Fibroblast of lung (primary cell): Measurements from ENCODE around the gene C20orf141. TPM values are rescaled to one million over a fixed set of nuclear protein-coding genes. Genes with fewer than 3 reads are reported as not detected.
A peak's percentile ranks its signal among the peaks of the same experiment; 100 is the strongest.

Experiments
- DNase-seq, 2 donors: peaks; one replicate each; pipeline versions ENCODE4 v3.0.0 to v3.0.0-alpha.2; 2010; ENCODE audit warnings: low read depth in 2 of 2
- H2AFZ ChIP-seq: 2 replicates; pipeline ENCODE4 v1.5.1; 2012; ENCODE audit warnings: low read length, control low read depth, inconsistent platforms
- H3K27ac ChIP-seq: 2 replicates; pipeline ENCODE4 v1.5.1; 2011; ENCODE audit warnings: low read length, control low read depth; ENCODE audit not compliant: insufficient read depth
- H3K27me3 ChIP-seq: 2 replicates; pipeline ENCODE4 v1.5.1; 2011; ENCODE audit warnings: mild to moderate bottlenecking, low read length; ENCODE audit not compliant: control insufficient read depth, insufficient read depth
- H3K36me3 ChIP-seq: 2 replicates; pipeline ENCODE4 v1.5.1; 2011; ENCODE audit warnings: low read length; ENCODE audit not compliant: control insufficient read depth, insufficient read depth
- H3K4me1 ChIP-seq: 2 replicates; pipeline ENCODE4 v1.5.1; 2011; ENCODE audit warnings: low read length; ENCODE audit not compliant: control insufficient read depth, insufficient read depth; ENCODE audit errors: extremely low read depth
- H3K4me2 ChIP-seq: 2 replicates; pipeline ENCODE4 v1.5.1; 2011; ENCODE audit warnings: low read length, control low read depth; ENCODE audit not compliant: insufficient read depth; ENCODE audit errors: extremely low read depth
- H3K4me3 ChIP-seq, 4 experiments: fragments of 200-600 bp in 1 of 4; sonication (generic) in 1 of 4; replicated peaks in 1 of 4; 2 replicates each; pipeline ENCODE4 v1.5.1; 2011 to 2016; ENCODE audit warnings: low read length in 4 of 4, low read depth in 3 of 4, mild to moderate bottlenecking in 3 of 4, control low read depth in 2 of 4, inconsistent platforms in 1 of 4, mixed read lengths in 1 of 4; ENCODE audit not compliant: insufficient read depth in 1 of 4; ENCODE audit errors: control extremely low read depth in 1 of 4
- H3K79me2 ChIP-seq: 2 replicates; pipeline ENCODE4 v1.5.1; 2012; ENCODE audit warnings: mild to moderate bottlenecking, low read length, inconsistent platforms; ENCODE audit not compliant: control insufficient read depth, insufficient read depth
- H3K9ac ChIP-seq: 2 replicates; pipeline ENCODE4 v1.5.1; 2011; ENCODE audit warnings: mild to moderate bottlenecking, low read length, control low read depth; ENCODE audit not compliant: insufficient read depth
- H3K9me3 ChIP-seq: 2 replicates; pipeline ENCODE4 v1.5.1; 2012; ENCODE audit warnings: low read depth, low read length; ENCODE audit not compliant: control insufficient read depth, insufficient read depth
- H4K20me1 ChIP-seq: 2 replicates; pipeline ENCODE4 v1.5.1; 2011; ENCODE audit warnings: low read length; ENCODE audit not compliant: control insufficient read depth, insufficient read depth; ENCODE audit errors: extremely low read depth
- CTCF ChIP-seq, 2 donors: IDR thresholded peaks in 1 of 2; conservative IDR thresholded peaks in 1 of 2; 1 replicate in 1 of 2; 2 replicates in 1 of 2; pipeline ENCODE4 v1.5.1; 2011 to 2012; ENCODE audit warnings: low read length in 2 of 2, control low read depth in 1 of 2, inconsistent platforms in 1 of 2, low read depth in 1 of 2, mild to moderate bottlenecking in 1 of 2
- EZH2 ChIP-seq: IDR thresholded peaks from 2 replicates; pipeline ENCODE4 v1.5.1; 2012; ENCODE audit warnings: low read length, control low read depth, mild to moderate bottlenecking; ENCODE audit errors: missing control alignments
- polyA plus RNA-seq, 2 donors: library from polyadenylated mRNA; depleted of rRNA in 1 of 2; stranded (reverse) in 1 of 2; unstranded in 1 of 2; fragments of >200 nt; gene quantifications; 2 replicates each; pipeline ENCODE4 v1.2.1, GENCODE V29; 2011 to 2012; ENCODE audit warnings: missing spikeins in 1 of 2
- total RNA-seq: library from RNA; depleted of rRNA; stranded (reverse); fragments of >200 nt; gene quantifications from 2 replicates; pipeline ENCODE4 v1.2.1, GENCODE V29; 2014

The C20orf141 gene
- total and polyA plus RNA-seq, 2 donors (not counting 1 experiment from before 2014, with no cell fraction given): 0.57 TPM; not detected in 1

GRCh38 chr20:2838847-2839671 is 24.3 kb downstream of the C20orf141 start:
- no peak overlapping the region for H3K4me2 ChIP-seq
- DNase-seq: no peak
- no peak overlapping the region for H3K9ac ChIP-seq

GRCh38 chr20:2839732-2840137 is 24.9 kb downstream of the C20orf141 start:
- peak overlapping the region; percentile 73 for H3K4me2 ChIP-seq

More at GRCh38 chr20:2838847-2839671, 24.3 kb downstream of the C20orf141 start:
- Histone ChIP-seq H3K27ac (no peak overlapping the region), H3K79me2 (peaks cover 11% of the 10 kb centered on the region), H2AFZ (no peak overlapping the region), H3K9me3 (no peaks in the 10 kb centered on the region), H3K4me3 (peak overlapping the region in 1 of 4 experiments; percentile 26), H3K27me3 (no peaks in the 10 kb centered on the region), H3K36me3 (peaks cover 10% of the 10 kb centered on the region), H4K20me1 (no peaks in the 10 kb centered on the region), H3K4me1 (no peaks in the 10 kb centered on the region)
- TF ChIP-seq CTCF (conservative IDR thresholded peaks at IDR 0.05 in 1 of 2, IDR thresholded peaks at IDR 0.05 in 1 of 2; ENCODE audit: low read depth in 1 of 2, low read length in 2 of 2) (no peak), EZH2 (no peak)

More at GRCh38 chr20:2839732-2840137, 24.9 kb downstream of the C20orf141 start:
- Histone ChIP-seq H4K20me1 (no peaks in the 10 kb centered on the region), H3K9ac (no peak overlapping the region), H3K9me3 (no peaks in the 10 kb centered on the region), H3K27me3 (no peaks in the 10 kb centered on the region), H3K4me1 (no peaks in the 10 kb centered on the region), H3K27ac (peak overlapping the region; percentile 96), H3K4me3 (peak overlapping the region in 3 of 4 experiments; percentile 26 to 89 (median 73)), H3K79me2 (peaks cover 11% of the 10 kb centered on the region), H3K36me3 (peaks cover 10% of the 10 kb centered on the region), H2AFZ (peak overlapping the region; percentile 94)
- DNase-seq: no peak
- TF ChIP-seq CTCF (conservative IDR thresholded peaks at IDR 0.05 in 1 of 2, IDR thresholded peaks at IDR 0.05 in 1 of 2; ENCODE audit: low read depth in 1 of 2, low read length in 2 of 2): no peak
- TF ChIP-seq EZH2: no peak
